Liver (tissue), 9 donors: Measurements from ENCODE around the gene ITPRID2. TPM values are rescaled to one million over a fixed set of nuclear protein-coding genes. Genes with fewer than 3 reads are reported as not detected.

Experiments used
- DNase-seq: peaks from one replicate; pipeline ENCODE4 v3.0.0-alpha.2; 2017; ENCODE audit warnings: low spot score
- H3K27ac ChIP-seq, 2 donors: one replicate each; pipeline ENCODE4 v1.7.0; 2013; ENCODE audit warnings: inconsistent platforms in 2 of 2, low read length in 2 of 2, control low read depth in 1 of 2, low read depth in 1 of 2, mild to moderate bottlenecking in 1 of 2
- H3K27me3 ChIP-seq, 4 donors: one replicate each; pipeline versions ENCODE4 v1.6.1 to v1.7.0; 2013; ENCODE audit warnings: low read length in 3 of 4, inconsistent platforms in 1 of 4, mild to moderate bottlenecking in 1 of 4, moderate library complexity in 1 of 4; ENCODE audit not compliant: control insufficient read depth in 4 of 4, insufficient read depth in 4 of 4
- H3K36me3 ChIP-seq, 4 donors: one replicate each; pipeline versions ENCODE4 v1.6.1 to v1.7.0; 2013; ENCODE audit warnings: low read length in 3 of 4, mild to moderate bottlenecking in 3 of 4, low read depth in 1 of 4, moderate library complexity in 1 of 4; ENCODE audit not compliant: control insufficient read depth in 4 of 4, insufficient read depth in 3 of 4
- H3K4me1 ChIP-seq, 4 donors: one replicate each; pipeline versions ENCODE4 v1.6.1 to v1.7.0; 2013; ENCODE audit warnings: low read length in 3 of 4, mild to moderate bottlenecking in 3 of 4, moderate library complexity in 1 of 4; ENCODE audit not compliant: control insufficient read depth in 4 of 4, insufficient read depth in 4 of 4
- H3K4me3 ChIP-seq, 3 donors: one replicate each; pipeline versions ENCODE4 v1.6.1 to v1.7.0; 2013; ENCODE audit warnings: low read length in 3 of 3, control low read depth in 1 of 3, low read depth in 1 of 3, mild to moderate bottlenecking in 1 of 3
- H3K9ac ChIP-seq, 2 donors: one replicate each; pipeline ENCODE4 v1.7.0; 2013; ENCODE audit warnings: low read length in 2 of 2, mild to moderate bottlenecking in 2 of 2, moderate library complexity in 2 of 2, control low read depth in 1 of 2, low read depth in 1 of 2
- H3K9me3 ChIP-seq, 4 donors: one replicate each; pipeline versions ENCODE4 v1.6.1 to v1.7.0; 2013; ENCODE audit warnings: low read length in 3 of 4; ENCODE audit not compliant: control insufficient read depth in 4 of 4
- FOXA1 ChIP-seq: IDR thresholded peaks from 2 replicates; pipeline ENCODE4 v1.6.1; 2016; ENCODE audit warnings: antibody characterized with exemption
- FOXA2 ChIP-seq: IDR thresholded peaks from 2 replicates; pipeline ENCODE4 v1.6.1; 2016; ENCODE audit warnings: antibody characterized with exemption
- HNF4A ChIP-seq, 2 donors: conservative IDR thresholded peaks; 2 replicates each; pipeline ENCODE4 v1.6.1; 2016; ENCODE audit warnings: antibody characterized with exemption in 2 of 2, mild to moderate bottlenecking in 2 of 2
- HNF4G ChIP-seq: IDR thresholded peaks from 2 replicates; pipeline ENCODE4 v1.6.1; 2016; ENCODE audit warnings: antibody characterized with exemption
- JUND ChIP-seq, 2 donors: IDR thresholded peaks; 2 replicates each; pipeline ENCODE4 v1.6.1; 2016; ENCODE audit warnings: antibody characterized with exemption in 2 of 2
- NR2F2 ChIP-seq: IDR thresholded peaks from 2 replicates; pipeline ENCODE4 v1.6.1; 2016; ENCODE audit warnings: antibody characterized with exemption
- RAD21 ChIP-seq, 2 donors: IDR thresholded peaks; 2 replicates each; pipeline ENCODE4 v1.6.1; 2016; ENCODE audit warnings: antibody characterized with exemption in 2 of 2, mild to moderate bottlenecking in 2 of 2
- RXRA ChIP-seq, 2 donors: IDR thresholded peaks; 2 replicates each; pipeline ENCODE4 v1.6.1; 2017 to 2018; ENCODE audit warnings: antibody characterized with exemption in 2 of 2, mild to moderate bottlenecking in 1 of 2
- SP1 ChIP-seq: IDR thresholded peaks from 2 replicates; pipeline ENCODE4 v1.6.1; 2018; ENCODE audit warnings: antibody characterized with exemption, mild to moderate bottlenecking
- TAF1 ChIP-seq: conservative IDR thresholded peaks from 2 replicates; pipeline ENCODE4 v1.6.1; 2016; ENCODE audit warnings: antibody characterized with exemption, mild to moderate bottlenecking
- YY1 ChIP-seq: IDR thresholded peaks from 2 replicates; pipeline ENCODE4 v1.6.1; 2016; ENCODE audit warnings: antibody characterized with exemption, mild to moderate bottlenecking
- WGBS: extraction: QIAGEN DNeasy Blood & Tissue Kit; methylation state at CpG from one replicate; pipeline ENCODE4 v1.1.7; 2013; 5-methylcytosine and 5-hydroxymethylcytosine counted together
- polyA plus RNA-seq, 2 donors: library from polyadenylated mRNA; stranded (reverse) in 1 of 2; unstranded in 1 of 2; fragments of 200-250 nt in 1 of 2; fragments of >200 nt in 1 of 2; fragmentation: Nextera tagmentation in 1 of 2; extraction: Ambion mirVana in 1 of 2; gene quantifications; one replicate each; pipeline versions ENCODE4 v1.2.1 to v1.2.3, GENCODE V29; 2013 to 2015
- total RNA-seq, 2 donors: library from RNA; depleted of rRNA; stranded (reverse); fragments of >200 nt; gene quantifications; one replicate each; pipeline ENCODE4 v1.2.3, GENCODE V29; 2014
- TF ChIP-seq, protein P1 (sequence below): IDR thresholded peaks from 2 replicates; pipeline ENCODE4 v1.6.1; 2016; ENCODE audit warnings: antibody characterized with exemption
- TF ChIP-seq, protein P2 (sequence below): IDR thresholded peaks from 2 replicates; pipeline ENCODE4 v1.6.1; 2016; ENCODE audit warnings: antibody characterized with exemption
- TF ChIP-seq, protein P3 (sequence below): IDR thresholded peaks from 2 replicates; pipeline ENCODE4 v1.6.1; 2016; ENCODE audit warnings: antibody characterized with exemption
- TF ChIP-seq, protein P4 (sequence below): IDR thresholded peaks from 2 replicates; pipeline ENCODE4 v1.6.1; 2016; ENCODE audit warnings: antibody characterized with exemption, mild to moderate bottlenecking
- donor health status: healthy.
- donor health status: healthy.
- donor health status: healthy.
- donor health status: healthy.
- donor health status: healthy.

The ITPRID2 gene
- total and polyA plus RNA-seq, 4 donors: 31.2 to 145 (median 55.1) TPM

DNA sequence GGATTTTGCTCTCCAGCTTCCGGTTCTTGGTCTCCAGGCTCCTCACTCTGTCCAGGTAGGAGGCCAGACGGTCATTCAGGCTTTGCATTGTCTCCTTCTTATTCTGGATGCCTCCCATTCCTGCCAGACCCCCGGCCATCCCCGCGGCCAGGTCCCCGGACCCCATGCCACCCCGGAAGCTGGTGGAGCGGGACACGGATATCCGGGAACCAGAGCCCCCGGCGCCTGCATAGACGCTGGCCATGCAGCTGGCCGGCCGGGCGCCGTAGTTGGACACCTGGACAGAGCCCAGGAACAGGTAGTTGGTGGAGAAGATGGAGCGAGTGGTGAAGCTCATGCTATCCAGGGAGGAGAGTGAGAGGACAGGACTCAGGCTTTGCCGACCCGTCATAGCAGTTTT, 70.6 kb downstream of the ITPRID2 start:
- 97% methylated on average over 20 of the region's 20 CpGs for WGBS
- H3K4me3 ChIP-seq: no peak overlapping the region
- H3K4me1 ChIP-seq: no peaks in the 10 kb centered on the region
- H3K9me3 ChIP-seq: no peaks in the 10 kb centered on the region
- H3K36me3 ChIP-seq: no peaks in the 10 kb centered on the region
- no peak for DNase-seq
- no peak overlapping the region for H3K27ac ChIP-seq
- H3K27me3 ChIP-seq: no peaks in the 10 kb centered on the region
- no peak overlapping the region for H3K9ac ChIP-seq
- TF ChIP-seq NR2F2 (no peak), RAD21 (IDR thresholded peaks at IDR 0.05) (no peak), YY1 (no peak), HNF4A (conservative IDR thresholded peaks at IDR 0.05) (no peak), FOXA2 (no peak), RXRA (IDR thresholded peaks at IDR 0.05) (no peak)
- TF ChIP-seq, protein P1, sequence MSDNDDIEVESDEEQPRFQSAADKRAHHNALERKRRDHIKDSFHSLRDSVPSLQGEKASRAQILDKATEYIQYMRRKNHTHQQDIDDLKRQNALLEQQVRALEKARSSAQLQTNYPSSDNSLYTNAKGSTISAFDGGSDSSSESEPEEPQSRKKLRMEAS: no peak
- TF ChIP-seq, protein P2, sequence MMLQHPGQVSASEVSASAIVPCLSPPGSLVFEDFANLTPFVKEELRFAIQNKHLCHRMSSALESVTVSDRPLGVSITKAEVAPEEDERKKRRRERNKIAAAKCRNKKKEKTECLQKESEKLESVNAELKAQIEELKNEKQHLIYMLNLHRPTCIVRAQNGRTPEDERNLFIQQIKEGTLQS: no peak
- TF ChIP-seq, protein P3, sequence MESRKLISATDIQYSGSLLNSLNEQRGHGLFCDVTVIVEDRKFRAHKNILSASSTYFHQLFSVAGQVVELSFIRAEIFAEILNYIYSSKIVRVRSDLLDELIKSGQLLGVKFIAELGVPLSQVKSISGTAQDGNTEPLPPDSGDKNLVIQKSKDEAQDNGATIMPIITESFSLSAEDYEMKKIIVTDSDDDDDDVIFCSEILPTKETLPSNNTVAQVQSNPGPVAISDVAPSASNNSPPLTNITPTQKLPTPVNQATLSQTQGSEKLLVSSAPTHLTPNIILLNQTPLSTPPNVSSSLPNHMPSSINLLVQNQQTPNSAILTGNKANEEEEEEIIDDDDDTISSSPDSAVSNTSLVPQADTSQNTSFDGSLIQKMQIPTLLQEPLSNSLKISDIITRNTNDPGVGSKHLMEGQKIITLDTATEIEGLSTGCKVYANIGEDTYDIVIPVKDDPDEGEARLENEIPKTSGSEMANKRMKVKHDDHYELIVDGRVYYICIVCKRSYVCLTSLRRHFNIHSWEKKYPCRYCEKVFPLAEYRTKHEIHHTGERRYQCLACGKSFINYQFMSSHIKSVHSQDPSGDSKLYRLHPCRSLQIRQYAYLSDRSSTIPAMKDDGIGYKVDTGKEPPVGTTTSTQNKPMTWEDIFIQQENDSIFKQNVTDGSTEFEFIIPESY: no peak
- TF ChIP-seq, protein P4, sequence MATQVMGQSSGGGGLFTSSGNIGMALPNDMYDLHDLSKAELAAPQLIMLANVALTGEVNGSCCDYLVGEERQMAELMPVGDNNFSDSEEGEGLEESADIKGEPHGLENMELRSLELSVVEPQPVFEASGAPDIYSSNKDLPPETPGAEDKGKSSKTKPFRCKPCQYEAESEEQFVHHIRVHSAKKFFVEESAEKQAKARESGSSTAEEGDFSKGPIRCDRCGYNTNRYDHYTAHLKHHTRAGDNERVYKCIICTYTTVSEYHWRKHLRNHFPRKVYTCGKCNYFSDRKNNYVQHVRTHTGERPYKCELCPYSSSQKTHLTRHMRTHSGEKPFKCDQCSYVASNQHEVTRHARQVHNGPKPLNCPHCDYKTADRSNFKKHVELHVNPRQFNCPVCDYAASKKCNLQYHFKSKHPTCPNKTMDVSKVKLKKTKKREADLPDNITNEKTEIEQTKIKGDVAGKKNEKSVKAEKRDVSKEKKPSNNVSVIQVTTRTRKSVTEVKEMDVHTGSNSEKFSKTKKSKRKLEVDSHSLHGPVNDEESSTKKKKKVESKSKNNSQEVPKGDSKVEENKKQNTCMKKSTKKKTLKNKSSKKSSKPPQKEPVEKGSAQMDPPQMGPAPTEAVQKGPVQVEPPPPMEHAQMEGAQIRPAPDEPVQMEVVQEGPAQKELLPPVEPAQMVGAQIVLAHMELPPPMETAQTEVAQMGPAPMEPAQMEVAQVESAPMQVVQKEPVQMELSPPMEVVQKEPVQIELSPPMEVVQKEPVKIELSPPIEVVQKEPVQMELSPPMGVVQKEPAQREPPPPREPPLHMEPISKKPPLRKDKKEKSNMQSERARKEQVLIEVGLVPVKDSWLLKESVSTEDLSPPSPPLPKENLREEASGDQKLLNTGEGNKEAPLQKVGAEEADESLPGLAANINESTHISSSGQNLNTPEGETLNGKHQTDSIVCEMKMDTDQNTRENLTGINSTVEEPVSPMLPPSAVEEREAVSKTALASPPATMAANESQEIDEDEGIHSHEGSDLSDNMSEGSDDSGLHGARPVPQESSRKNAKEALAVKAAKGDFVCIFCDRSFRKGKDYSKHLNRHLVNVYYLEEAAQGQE: no peak

DNA sequence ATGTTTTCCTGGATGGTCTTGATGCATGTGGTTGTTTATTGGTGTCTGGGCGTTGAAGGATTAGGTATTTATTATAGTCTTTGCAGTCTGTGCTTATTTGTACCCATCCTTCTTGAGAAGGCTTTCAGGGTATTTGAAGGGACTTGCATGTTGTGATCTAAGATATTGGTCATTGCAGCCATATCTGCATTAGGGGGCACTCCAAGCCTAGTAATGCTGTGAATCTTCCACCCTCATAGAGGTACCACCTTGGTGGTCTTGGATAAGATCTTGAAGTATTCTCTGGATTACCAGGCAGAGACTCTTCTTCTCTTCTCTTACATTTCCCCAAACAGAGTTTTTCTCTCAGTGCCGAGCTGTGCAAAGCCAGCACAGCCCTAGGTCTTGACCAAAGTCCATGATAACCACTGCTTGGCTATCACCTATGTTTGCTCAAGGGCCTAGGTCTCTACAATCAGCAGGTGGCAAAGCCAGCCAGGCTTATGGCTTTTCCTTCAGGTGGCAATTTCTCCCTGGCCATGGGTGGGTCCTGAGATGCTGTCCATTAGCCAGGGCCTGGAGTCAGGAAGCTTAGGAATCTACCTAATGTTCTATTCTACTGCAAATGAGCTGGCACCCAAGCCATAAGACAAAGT, 78.7 kb downstream of the ITPRID2 start:
- H3K27me3 ChIP-seq: no peaks in the 10 kb centered on the region
- WGBS: 65% methylated on average over 2 of the region's 2 CpGs
- TF ChIP-seq HNF4A (conservative IDR thresholded peaks at IDR 0.05) (peak; percentile 81 to 93), FOXA1 (no peak), YY1 (no peak), JUND (IDR thresholded peaks at IDR 0.05) (peak in 1 of 2 donors; percentile 44), HNF4G (peak; percentile 78), RXRA (IDR thresholded peaks at IDR 0.05) (peak in 1 of 2 donors; percentile 48), SP1 (peak; percentile 70), TAF1 (no peak), RAD21 (IDR thresholded peaks at IDR 0.05) (peak; percentile 48 to 66)
- TF ChIP-seq, protein P1: no peak
- TF ChIP-seq, protein P3: no peak
- TF ChIP-seq, protein P4: no peak
- TF ChIP-seq, protein P2: no peak
- H3K4me3 ChIP-seq: no peak overlapping the region
- DNase-seq: no peak
- H3K9me3 ChIP-seq: no peaks in the 10 kb centered on the region
- no peaks in the 10 kb centered on the region for H3K36me3 ChIP-seq
- peaks cover 2 to 15% (median 5%) of the 10 kb centered on the region in 4 donors for H3K4me1 ChIP-seq
- H3K27ac ChIP-seq: no peak overlapping the region
- no peak overlapping the region for H3K9ac ChIP-seq
